ENCODE results near the gene GOLT1B. TPM values are rescaled to one million over a fixed set of nuclear protein-coding genes. Genes with fewer than 3 reads are reported as not detected.

The GOLT1B gene
- total RNA-seq, 1 experiment from 2014 or later, result 46.1 TPM

GRCh38 chr12:21546716-21547115 is 45.1 kb downstream of the GOLT1B start:
- Histone ChIP-seq H3K27ac (ENCODE audit: insufficient read length, low read depth, low read length) (no peak overlapping the region), H2AK5ac (ENCODE audit: insufficient read length, low read length) (no peak overlapping the region), H3K9ac (ENCODE audit: extremely low read depth, insufficient read length, low read length) (no peak overlapping the region), H3K18ac (ENCODE audit: insufficient read length, low read depth, low read length) (no peak overlapping the region), H3K14ac (ENCODE audit: insufficient read depth, low read length) (no peak overlapping the region), H2AFZ (ENCODE audit: low read length) (no peak overlapping the region), H4K20me1 (ENCODE audit: control insufficient read depth, insufficient read depth, insufficient read length) (no peaks in the 10 kb centered on the region), H3K23ac (ENCODE audit: insufficient read length, low read depth, low read length) (no peak overlapping the region), H4K91ac (ENCODE audit: insufficient read length, low read depth, low read length) (no peak overlapping the region), H3K4me1 (ENCODE audit: insufficient read depth, low read length) (no peaks in the 10 kb centered on the region), H4K5ac (ENCODE audit: insufficient read length, low read depth, low read length) (no peak overlapping the region), H3K9me3 (ENCODE audit: control insufficient read depth, low read depth, low read length) (no peaks in the 10 kb centered on the region), H2BK120ac (ENCODE audit: low read depth, low read length, poor library complexity, severe bottlenecking) (no peak overlapping the region), H3T11ph (ENCODE audit: low read length) (no peak overlapping the region), H3K56ac (ENCODE audit: insufficient read length, low read depth, low read length) (no peak overlapping the region), H3K79me1 (ENCODE audit: insufficient read depth, low read depth, low read length, poor library complexity, severe bottlenecking) (no peaks in the 10 kb centered on the region), H4K8ac (replicated peaks; ENCODE audit: insufficient read length, low read depth, low read length) (no peak overlapping the region), H3K4me2 (ENCODE audit: insufficient read depth, insufficient read length, low read length) (no peak overlapping the region), H3K79me2 (ENCODE audit: insufficient read depth, low read length) (no peaks in the 10 kb centered on the region), H3K27me3 (ENCODE audit: insufficient read depth, low read length) (no peaks in the 10 kb centered on the region), H2BK12ac (ENCODE audit: insufficient read length, low read depth, low read length) (no peak overlapping the region), H2BK20ac (ENCODE audit: low read depth, low read length, poor library complexity, severe bottlenecking) (no peak overlapping the region), H3K23me2 (ENCODE audit: insufficient read length, low read depth, low read length, poor library complexity, severe bottlenecking) (no peaks in the 10 kb centered on the region), H2BK15ac (ENCODE audit: low read depth, low read length) (no peak overlapping the region), H2BK5ac (ENCODE audit: insufficient read length, low read length) (no peak overlapping the region), H3K4ac (ENCODE audit: low read depth, low read length) (no peak overlapping the region)
- Mint-ChIP-seq H3K36me3 (ENCODE audit: insufficient read depth in 1 of 3, low read depth in 3 of 3) (no peaks in the 10 kb centered on the region), H3K27me3 (ENCODE audit: low read depth) (peaks cover 2% of the 10 kb centered on the region), H3K27ac (no peak overlapping the region), H3K4me1 (0 out of 4 replicates have a peak, but pooled peaks cover 0 to 2% of the 10 kb centered on the region in 2 experiments), H3K9me3 (no peaks in the 10 kb centered on the region), H3K4me3 (no peak overlapping the region)
- no peak for DNase-seq
- no CpG with 5 or more reads among the region's 1 CpG for WGBS (ENCODE audit: extremely low coverage, insufficient read length, low lambda C conversion rate)
- no peak for TF ChIP-seq CTCF (conservative IDR thresholded peaks at IDR 0.05)
